IMR-90 (cell line): ENCODE results near the gene AFG1L. TPM values are rescaled to one million over a fixed set of nuclear protein-coding genes. Genes with fewer than 3 reads are reported as not detected.

ENCODE experiments used
- ATAC-seq: fragments of 200-7000 bp; cut with Tn5 transposase; 2 replicates; pipeline ENCODE4 v1.9.1; 2020; ENCODE audit warnings: low read depth, mild to moderate bottlenecking, moderate library complexity
- BruUV-seq: library from RNA; stranded (reverse); fragments of 400-500 nt; replicated peaks from 2 replicates; lab custom pipeline; 2021; lab: Mats Ljungman, UMichigan
- CTCF ChIA-PET: fragments of 300-600 bp; formaldehyde crosslinking; extraction: SDS; loops from one replicate; lab custom pipeline; 2021; ENCODE audit warnings: antibody characterized with exemption; lab: Yijun Ruan, JAX
- POLR2A ChIA-PET: fragments of 300-600 bp; sonication (Branson Sonifier 250); formaldehyde crosslinking; loops from one replicate; lab custom pipeline; 2022; ENCODE audit warnings: antibody characterized with exemption; ENCODE audit not compliant: unreplicated experiment; lab: Charles Lee
- DNase-seq: peaks from one replicate; pipeline ENCODE4 v3.0.0; 2013
- H2AFZ ChIP-seq: replicated peaks from 2 replicates; pipeline ENCODE3; 2013; ENCODE audit warnings: low read length, mild to moderate bottlenecking; ENCODE audit not compliant: poor library complexity
- H2AK5ac ChIP-seq: 2 replicates; pipeline ENCODE4 v1.6.1; 2013; ENCODE audit warnings: low read depth, low read length, inconsistent platforms
- H2AK9ac ChIP-seq: replicated peaks from 2 replicates; pipeline ENCODE3; 2013; ENCODE audit warnings: mild to moderate bottlenecking, low read depth, low read length, moderate library complexity; ENCODE audit not compliant: poor library complexity
- H2BK120ac ChIP-seq: 2 replicates; pipeline ENCODE4 v1.6.1; 2013; ENCODE audit warnings: low read depth, low read length, inconsistent platforms
- H2BK15ac ChIP-seq: 3 replicates; pipeline ENCODE4 v1.6.1; 2013; ENCODE audit warnings: low read depth, low read length, inconsistent platforms
- H2BK20ac ChIP-seq: 2 replicates; pipeline ENCODE4 v1.6.1; 2013; ENCODE audit warnings: low read depth, mild to moderate bottlenecking, inconsistent platforms, low read length, moderate library complexity
- H2BK5ac ChIP-seq: 2 replicates; pipeline ENCODE4 v1.6.1; 2013; ENCODE audit warnings: mild to moderate bottlenecking, low read depth, low read length, inconsistent platforms; ENCODE audit not compliant: poor library complexity, severe bottlenecking
- H3K14ac ChIP-seq: replicated peaks from 2 replicates; pipeline ENCODE4 v1.6.1; 2013; ENCODE audit warnings: low read depth, low read length, inconsistent platforms
- H3K18ac ChIP-seq: 2 replicates; pipeline ENCODE4 v1.6.1; 2013; ENCODE audit warnings: low read depth, low read length, control low read depth
- H3K23ac ChIP-seq: 2 replicates; pipeline ENCODE4 v1.6.1; 2013; ENCODE audit warnings: low read depth, low read length, inconsistent platforms
- H3K27ac ChIP-seq: 2 replicates; pipeline ENCODE4 v1.5.1; 2013; ENCODE audit warnings: mild to moderate bottlenecking, control low read depth, low read length; ENCODE audit not compliant: insufficient read depth
- H3K27me3 ChIP-seq: 2 replicates; pipeline ENCODE4 v1.6.1; 2013; ENCODE audit warnings: low read length; ENCODE audit not compliant: control insufficient read depth, insufficient read depth
- H3K36me3 ChIP-seq: 2 replicates; pipeline ENCODE4 v1.6.1; 2013; ENCODE audit warnings: low read length, mixed read lengths; ENCODE audit not compliant: control insufficient read depth, insufficient read depth
- H3K4ac ChIP-seq: 2 replicates; pipeline ENCODE4 v1.6.1; 2013; ENCODE audit warnings: low read depth, low read length, inconsistent platforms
- H3K4me1 ChIP-seq: 2 replicates; pipeline ENCODE4 v1.6.1; 2013; ENCODE audit warnings: low read length, mixed read lengths; ENCODE audit not compliant: control insufficient read depth, insufficient read depth
- H3K4me2 ChIP-seq: 2 replicates; pipeline ENCODE4 v1.6.1; 2013; ENCODE audit warnings: low read depth, mild to moderate bottlenecking, control low read depth, low read length, moderate library complexity
- H3K4me3 ChIP-seq: 2 replicates; pipeline ENCODE4 v1.5.1; 2013; ENCODE audit warnings: low read depth, mild to moderate bottlenecking, control low read depth, low read length, moderate library complexity; ENCODE audit not compliant: insufficient read depth
- H3K56ac ChIP-seq: 2 replicates; pipeline ENCODE4 v1.6.1; 2013; ENCODE audit warnings: low read length, inconsistent platforms; ENCODE audit not compliant: insufficient read depth; ENCODE audit errors: extremely low read depth
- H3K79me1 ChIP-seq, 2 experiments: 2 replicates each; pipeline ENCODE4 v1.6.1; 2013; ENCODE audit warnings: low read length in 2 of 2, inconsistent platforms in 1 of 2, low read depth in 1 of 2
- H3K9ac ChIP-seq: 2 replicates; pipeline ENCODE4 v1.6.1; 2013; ENCODE audit warnings: low read depth, low read length, control low read depth
- H3K9me1 ChIP-seq: 2 replicates; pipeline ENCODE4 v1.6.1; 2013; ENCODE audit warnings: low read length, inconsistent platforms; ENCODE audit not compliant: insufficient read depth
- H3K9me3 ChIP-seq: 2 replicates; pipeline ENCODE4 v1.6.1; 2013; ENCODE audit warnings: low read length; ENCODE audit not compliant: control insufficient read depth, insufficient read depth
- H4K20me1 ChIP-seq: 2 replicates; pipeline ENCODE4 v1.6.1; 2013; ENCODE audit warnings: low read length, inconsistent platforms; ENCODE audit not compliant: insufficient read depth
- H4K5ac ChIP-seq: 2 replicates; pipeline ENCODE4 v1.6.1; 2013; ENCODE audit warnings: mild to moderate bottlenecking, low read depth, low read length, control low read depth
- H4K8ac ChIP-seq, 2 experiments: 2 replicates each; pipeline ENCODE4 v1.6.1; 2013; ENCODE audit warnings: low read depth in 2 of 2, low read length in 2 of 2, control low read depth in 1 of 2, inconsistent platforms in 1 of 2
- H4K91ac ChIP-seq: 2 replicates; pipeline ENCODE4 v1.6.1; 2013; ENCODE audit warnings: low read depth, low read length, inconsistent platforms; ENCODE audit not compliant: insufficient read depth
- CEBPB ChIP-seq: IDR thresholded peaks from 2 replicates; pipeline ENCODE4 v1.6.1; 2012; ENCODE audit warnings: low read depth, low read length, improper control_type of control experiment
- CHD1 ChIP-seq: IDR thresholded peaks from 2 replicates; pipeline ENCODE4 v1.6.1; 2012; ENCODE audit warnings: low read depth, low read length, improper control_type of control experiment
- ELK1 ChIP-seq: fragments of 150-350 bp; IDR thresholded peaks from 2 replicates; pipeline ENCODE4 v1.6.1; 2016; ENCODE audit warnings: low read depth, mild to moderate bottlenecking, low read length, moderate library complexity, borderline replicate concordance
- FOS ChIP-seq: fragments of 150-350 bp; IDR thresholded peaks from 2 replicates; pipeline ENCODE4 v1.6.1; 2016; ENCODE audit warnings: low read depth, low read length
- MAFK ChIP-seq: IDR thresholded peaks from 2 replicates; pipeline ENCODE4 v1.6.1; 2012; ENCODE audit warnings: low read depth, low read length, improper control_type of control experiment
- MXI1 ChIP-seq: IDR thresholded peaks from 2 replicates; pipeline ENCODE4 v1.6.1; 2012; ENCODE audit warnings: low read depth, mild to moderate bottlenecking, low read length, moderate library complexity, borderline replicate concordance
- NFE2L2 ChIP-seq: fragments of 150-350 bp; IDR thresholded peaks from 2 replicates; pipeline ENCODE4 v1.6.1; 2016; ENCODE audit warnings: low read depth, mild to moderate bottlenecking, low read length
- POLR2A ChIP-seq: IDR thresholded peaks from 2 replicates; pipeline ENCODE4 v1.6.1; 2012; ENCODE audit warnings: mild to moderate bottlenecking, low read depth, low read length
- RAD21 ChIP-seq: IDR thresholded peaks from 2 replicates; pipeline ENCODE4 v1.6.1; 2012; ENCODE audit warnings: low read length, improper control_type of control experiment
- SMC3 ChIP-seq: fragments of 150-350 bp; IDR thresholded peaks from 2 replicates; pipeline ENCODE4 v1.6.1; 2016; ENCODE audit warnings: low read depth, mild to moderate bottlenecking, antibody characterized with exemption, low read length, moderate library complexity
- WGBS, 2 experiments: methylation state at CpG; one replicate each; pipeline versions ENCODE4 v1.1.5 to v1.1.7; 2013; ENCODE audit warnings: missing lambda C conversion rate in 2 of 2; ENCODE audit not compliant: insufficient read length in 1 of 2; ENCODE audit errors: extremely low coverage in 2 of 2; 5-methylcytosine and 5-hydroxymethylcytosine counted together
- dilution Hi-C: fragments of 300-500 bp; cut with HindIII; formaldehyde crosslinking; loops from one replicate; pipeline ENCODE4 v1.14.3; 2018; ENCODE audit warnings: low sequenced_read_pairs; ENCODE audit not compliant: unreplicated experiment
- in situ Hi-C: fragments of 300-500 bp; cut with MboI; formaldehyde crosslinking; loops from 3 replicates; pipeline ENCODE4 v1.14.3; 2019; ENCODE audit warnings: low sequenced_read_pairs, inconsistent platforms, mixed read lengths
- intact Hi-C: fragments of 100-400 bp; cut with micrococcal nuclease; formaldehyde crosslinking; loops from 2 replicates; pipeline ENCODE4 v1.10.0; 2022
- polyA plus RNA-seq, 3 experiments: library from polyadenylated mRNA; depleted of rRNA; stranded (reverse); fragments of >200 nt; gene quantifications; 2 replicates each; pipeline ENCODE4 v1.2.3, GENCODE V29; 2012; ENCODE audit warnings: low replicate concordance in 1 of 3
- total RNA-seq: library from RNA; depleted of rRNA; stranded (reverse); fragments of >200 nt; gene quantifications from 2 replicates; pipeline ENCODE4 v1.2.3, GENCODE V29; 2012

AFG1L gene
- total and polyA plus RNA-seq, 2 of the 4 experiments (the other 2 are of a cell fraction) = 1.0 to 2.0 TPM

GRCh38 chr6:108355890-108356289, 61.0 kb downstream of the AFG1L start:
- in situ Hi-C loops (no loop called here), intact Hi-C loops (no loop called here), dilution Hi-C loops (no loop called here)
- H3K4me1 ChIP-seq = no peaks in the 10 kb centered on the region
- H2BK120ac ChIP-seq = no peak overlapping the region
- no peak overlapping the region for H4K8ac ChIP-seq
- H2AK5ac ChIP-seq = no peak overlapping the region
- no peak overlapping the region for H3K23ac ChIP-seq
- no peak overlapping the region for H2AK9ac ChIP-seq
- no peak overlapping the region for H3K4me3 ChIP-seq
- no peaks in the 10 kb centered on the region for H3K9me3 ChIP-seq
- TF ChIP-seq NFE2L2 (no peak), CEBPB (no peak), MAFK (no peak), FOS (no peak), SMC3 (no peak), CHD1 (no peak), MXI1 (no peak), RAD21 (no peak), POLR2A (no peak), ELK1 (no peak)
- CTCF ChIA-PET = interaction anchor here (0.6 kb wide), 1 partner anchor 126 kb away, joined by 5 read pairs; no protein-coding TSS in a partner anchor
- H3K79me1 ChIP-seq = no peaks in the 10 kb centered on the region
- no peak overlapping the region for H3K27ac ChIP-seq
- H2BK20ac ChIP-seq = no peak overlapping the region
- no peak overlapping the region for H4K91ac ChIP-seq
- H3K9me1 ChIP-seq = 0 out of 2 replicates have a peak, but pooled peaks cover 3% of the 10 kb centered on the region
- ATAC-seq (no peak), DNase-seq (no peak)
- no peak overlapping the region for H3K4me2 ChIP-seq
- H2AFZ ChIP-seq = no peak overlapping the region
- no peak overlapping the region for H3K9ac ChIP-seq
- H2BK15ac ChIP-seq = no peak overlapping the region
- H4K5ac ChIP-seq = no peak overlapping the region
- POLR2A ChIA-PET = no interaction called here
- no TSS peak for BruUV-seq
- no peaks in the 10 kb centered on the region for H3K36me3 ChIP-seq
- 100% methylated on average over 1 of the region's 2 CpGs; no CpG with 5 or more reads in 1 of the 2 experiments for WGBS, 2 experiments
- H3K27me3 ChIP-seq = no peaks in the 10 kb centered on the region
- no peak overlapping the region for H2BK5ac ChIP-seq
- no peak overlapping the region for H3K14ac ChIP-seq
- H3K56ac ChIP-seq = no peak overlapping the region
- no peak overlapping the region for H3K4ac ChIP-seq
- H4K20me1 ChIP-seq = no peaks in the 10 kb centered on the region
- no peak overlapping the region for H3K18ac ChIP-seq
